Astrocyte of the spinal cord (primary cell): ENCODE measurements around the gene PARD6B.

Experiments used
- DNase-seq: peaks from one replicate; pipeline ENCODE4 v3.0.0; 2011; ENCODE audit warnings: low read depth, low spot score
- H3K4me3 ChIP-seq: 2 replicates; pipeline ENCODE4 v1.5.1; 2011; ENCODE audit warnings: low read depth, mild to moderate bottlenecking, low read length, moderate library complexity
- CTCF ChIP-seq: IDR thresholded peaks from 2 replicates; pipeline ENCODE4 v1.5.1; 2012; ENCODE audit warnings: low read depth, mild to moderate bottlenecking, low read length, inconsistent platforms
- in situ Hi-C: cut with HindIII; loops from 2 replicates; pipeline ENCODE4 v1.10.0; 2017; ENCODE audit warnings: low sequenced_read_pairs

PARD6B gene

GRCh38 chr20:50689864-50690649 lies 41.3 kb upstream of the PARD6B start:
- no peak for DNase-seq
- H3K4me3 ChIP-seq, result no peak overlapping the region
- no peak for TF ChIP-seq CTCF
- in situ Hi-C loops, result no loop called here

GRCh38 chr20:50690650-50691572 lies 40.5 kb upstream of the PARD6B start, which contains the start of gene RIPOR3:
RIPOR3 (minus strand) TSS chr20:50691542; CDS start chr20:50691128, 414 bp downstream.
- peak within 1 kb of the TSS; percentile 25 for H3K4me3 ChIP-seq
- TF ChIP-seq CTCF, result no peak
- in situ Hi-C loops, result no loop called here
- DNase-seq, result peak; percentile 22

DNA sequence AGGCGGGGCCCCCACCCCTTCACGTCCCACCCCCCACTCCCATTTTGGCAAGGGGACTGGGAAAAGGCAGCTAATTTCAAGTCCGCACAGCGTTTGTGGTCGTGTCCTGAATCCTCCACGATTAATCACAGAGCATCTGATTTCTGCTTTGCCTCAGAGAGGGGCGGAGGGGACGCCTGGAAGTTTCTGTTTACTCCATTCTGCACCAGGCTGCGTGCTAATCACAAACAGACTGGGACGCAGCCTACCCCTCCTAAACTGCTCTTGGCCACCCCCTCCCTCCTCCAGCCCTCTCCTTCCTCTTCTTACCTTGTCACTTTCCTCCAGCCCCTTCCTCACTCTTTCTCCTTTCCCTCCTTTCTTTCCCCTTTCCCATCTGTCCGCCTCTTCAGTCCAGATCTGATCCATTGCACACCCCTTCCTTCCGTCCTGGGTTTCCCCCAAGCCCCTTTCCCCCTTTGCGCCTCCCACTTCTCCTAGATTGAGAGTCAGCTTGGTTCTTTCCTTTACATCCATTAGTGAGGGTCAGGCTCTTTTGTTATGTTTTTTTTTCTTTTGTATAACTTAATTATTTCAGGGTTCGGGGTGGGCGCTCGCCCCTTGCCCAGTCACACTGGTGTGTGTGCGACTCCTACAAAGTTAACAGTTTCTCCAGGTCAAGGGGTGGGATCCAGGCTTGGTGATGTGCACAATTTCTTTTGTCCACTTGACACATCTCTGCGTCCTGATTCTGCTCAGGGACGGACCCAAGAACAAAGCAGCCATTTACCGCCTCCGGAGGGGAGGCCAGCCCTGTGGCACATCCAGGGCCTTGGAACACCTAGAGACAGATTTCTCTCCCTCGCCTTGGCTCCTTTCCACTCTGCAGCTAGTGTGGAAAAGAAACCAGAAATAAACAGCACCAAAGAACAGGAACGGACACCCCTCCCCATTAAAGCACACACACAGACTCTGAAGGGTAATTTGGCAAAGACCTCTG lies 39.5 kb upstream of the PARD6B start:
- TF ChIP-seq CTCF, result no peak
- peak; percentile 32 for DNase-seq
- H3K4me3 ChIP-seq, result peak overlapping the region; percentile 25

DNA sequence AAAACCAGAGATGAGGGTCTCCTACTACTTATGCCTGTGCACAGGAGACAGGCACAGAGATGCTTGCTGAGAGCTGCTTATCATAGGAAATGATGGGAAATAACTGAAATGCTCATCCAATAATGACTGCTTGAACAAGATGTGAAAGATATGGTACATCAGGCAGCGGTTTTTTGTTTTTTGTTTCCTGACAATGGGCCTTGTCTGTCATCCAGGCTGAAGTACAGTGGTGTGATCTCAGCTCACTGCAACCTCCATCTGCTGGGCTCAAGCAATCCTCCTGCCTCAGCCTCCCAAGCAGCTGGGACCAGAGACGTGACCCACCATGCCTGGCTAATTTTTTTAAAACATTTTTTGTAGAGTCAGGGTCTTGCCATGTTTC lies 38.8 kb upstream of the PARD6B start:
- H3K4me3 ChIP-seq, result no peak overlapping the region
- no peak for DNase-seq
- in situ Hi-C loops, result no loop called here
- TF ChIP-seq CTCF, result no peak

More for the DNA sequence above, 39.5 kb upstream of the PARD6B start:
- in situ Hi-C loops, result no loop called here

DNA sequence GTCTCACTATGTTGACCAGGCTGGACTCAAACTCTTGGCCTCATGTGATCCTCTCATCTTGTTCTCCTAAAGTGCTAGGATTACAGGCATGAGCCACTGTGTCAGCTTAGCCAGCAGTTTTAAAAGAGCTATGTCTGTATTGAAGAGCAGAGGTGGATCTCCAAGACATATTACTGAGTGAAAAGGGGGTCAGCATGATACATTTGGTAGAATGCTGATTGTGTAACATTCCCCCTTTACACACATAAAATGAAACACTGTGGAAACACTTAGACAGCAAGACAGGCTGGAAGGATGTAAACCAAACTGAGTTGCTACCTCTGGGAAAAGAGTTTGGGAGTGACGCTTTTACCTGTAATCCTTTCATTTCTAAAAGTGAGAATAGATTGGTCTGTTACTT lies 38.4 kb upstream of the PARD6B start:
- in situ Hi-C loops, result no loop called here
- no peak for DNase-seq
- TF ChIP-seq CTCF, result no peak
- no peak overlapping the region for H3K4me3 ChIP-seq
